ENCODE data around the gene UBAC2. TPM values are rescaled to one million over a fixed set of nuclear protein-coding genes. Genes with fewer than 3 reads are reported as not detected.

Gene UBAC2
- total RNA-seq, 4 donors from 2014 or later, result 43.5 to 59.6 (median 52.0) TPM

DNA sequence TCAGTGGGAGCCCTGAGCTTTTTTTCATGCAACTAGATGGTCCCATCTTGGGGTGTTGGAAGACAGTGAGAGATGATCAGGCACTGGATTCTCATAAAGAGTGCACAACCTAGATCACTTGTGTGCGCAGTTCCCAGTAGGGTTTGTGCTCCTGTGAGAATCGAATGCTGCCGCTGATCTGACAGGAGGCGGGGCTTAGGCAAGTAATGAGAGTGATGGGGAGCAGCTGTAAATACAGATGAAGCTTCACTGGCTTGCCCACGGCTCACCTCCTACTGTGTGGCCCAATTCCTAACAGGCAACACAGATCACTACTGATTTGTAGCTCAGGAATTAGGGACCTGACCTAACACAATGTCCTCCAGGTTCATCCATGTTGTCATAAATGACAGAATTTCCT is 43.6 kb upstream of the UBAC2 start:
- DNase-seq (ENCODE audit: low spot score in 2 of 2), result no peak
- no peaks in the 10 kb centered on the region for H3K36me3 ChIP-seq
- H3K27ac ChIP-seq, result no peak overlapping the region
- 77 to 78% methylated on average over 5 of the region's 5 CpGs for WGBS, 2 donors
- TF ChIP-seq, protein P1, sequence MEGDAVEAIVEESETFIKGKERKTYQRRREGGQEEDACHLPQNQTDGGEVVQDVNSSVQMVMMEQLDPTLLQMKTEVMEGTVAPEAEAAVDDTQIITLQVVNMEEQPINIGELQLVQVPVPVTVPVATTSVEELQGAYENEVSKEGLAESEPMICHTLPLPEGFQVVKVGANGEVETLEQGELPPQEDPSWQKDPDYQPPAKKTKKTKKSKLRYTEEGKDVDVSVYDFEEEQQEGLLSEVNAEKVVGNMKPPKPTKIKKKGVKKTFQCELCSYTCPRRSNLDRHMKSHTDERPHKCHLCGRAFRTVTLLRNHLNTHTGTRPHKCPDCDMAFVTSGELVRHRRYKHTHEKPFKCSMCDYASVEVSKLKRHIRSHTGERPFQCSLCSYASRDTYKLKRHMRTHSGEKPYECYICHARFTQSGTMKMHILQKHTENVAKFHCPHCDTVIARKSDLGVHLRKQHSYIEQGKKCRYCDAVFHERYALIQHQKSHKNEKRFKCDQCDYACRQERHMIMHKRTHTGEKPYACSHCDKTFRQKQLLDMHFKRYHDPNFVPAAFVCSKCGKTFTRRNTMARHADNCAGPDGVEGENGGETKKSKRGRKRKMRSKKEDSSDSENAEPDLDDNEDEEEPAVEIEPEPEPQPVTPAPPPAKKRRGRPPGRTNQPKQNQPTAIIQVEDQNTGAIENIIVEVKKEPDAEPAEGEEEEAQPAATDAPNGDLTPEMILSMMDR (IDR thresholded peaks at IDR 0.05), result no peak
- no peak for TF ChIP-seq POLR2A (IDR thresholded peaks at IDR 0.05)
- no peak for TF ChIP-seq EP300 (IDR thresholded peaks at IDR 0.05)
- H3K9me3 ChIP-seq, result no peaks in the 10 kb centered on the region
- H3K4me3 ChIP-seq, result no peak overlapping the region
- no peaks in the 10 kb centered on the region for H3K4me1 ChIP-seq
- H3K27me3 ChIP-seq, result peaks cover 0 to 3% of the 10 kb centered on the region in 2 donors

DNA sequence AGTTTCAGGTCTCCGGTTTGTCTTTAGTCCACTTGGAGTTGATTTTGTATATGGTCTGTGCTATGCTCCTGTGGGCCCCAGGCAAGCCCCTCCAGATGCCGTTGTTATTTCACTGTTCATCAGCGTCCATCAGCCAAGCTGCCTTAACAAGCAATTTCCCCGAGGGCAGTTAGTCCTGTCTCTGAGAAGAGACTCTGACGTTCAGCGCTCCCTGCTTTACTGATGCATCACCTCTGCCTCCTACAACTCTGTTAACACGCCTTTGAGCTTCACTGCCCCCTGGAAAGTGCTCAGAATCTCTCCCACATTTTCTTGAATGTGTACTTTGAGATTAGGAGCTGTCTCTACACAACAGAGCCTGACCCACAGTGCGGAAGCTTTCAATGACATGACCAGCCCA is 41.8 kb upstream of the UBAC2 start:
- TF ChIP-seq POLR2A (IDR thresholded peaks at IDR 0.05) (no peak), EP300 (IDR thresholded peaks at IDR 0.05) (no peak)
- TF ChIP-seq, protein P1 (IDR thresholded peaks at IDR 0.05), result no peak
- Histone ChIP-seq H3K27me3 (peaks cover 0 to 3% of the 10 kb centered on the region in 2 donors), H3K4me3 (no peak overlapping the region), H3K4me1 (no peaks in the 10 kb centered on the region), H3K27ac (no peak overlapping the region), H3K9me3 (no peaks in the 10 kb centered on the region), H3K36me3 (no peaks in the 10 kb centered on the region)
- no peak for DNase-seq (ENCODE audit: low spot score in 2 of 2)
- WGBS, 2 donors, result 51 to 56% methylated on average over 8 of the region's 8 CpGs

DNA sequence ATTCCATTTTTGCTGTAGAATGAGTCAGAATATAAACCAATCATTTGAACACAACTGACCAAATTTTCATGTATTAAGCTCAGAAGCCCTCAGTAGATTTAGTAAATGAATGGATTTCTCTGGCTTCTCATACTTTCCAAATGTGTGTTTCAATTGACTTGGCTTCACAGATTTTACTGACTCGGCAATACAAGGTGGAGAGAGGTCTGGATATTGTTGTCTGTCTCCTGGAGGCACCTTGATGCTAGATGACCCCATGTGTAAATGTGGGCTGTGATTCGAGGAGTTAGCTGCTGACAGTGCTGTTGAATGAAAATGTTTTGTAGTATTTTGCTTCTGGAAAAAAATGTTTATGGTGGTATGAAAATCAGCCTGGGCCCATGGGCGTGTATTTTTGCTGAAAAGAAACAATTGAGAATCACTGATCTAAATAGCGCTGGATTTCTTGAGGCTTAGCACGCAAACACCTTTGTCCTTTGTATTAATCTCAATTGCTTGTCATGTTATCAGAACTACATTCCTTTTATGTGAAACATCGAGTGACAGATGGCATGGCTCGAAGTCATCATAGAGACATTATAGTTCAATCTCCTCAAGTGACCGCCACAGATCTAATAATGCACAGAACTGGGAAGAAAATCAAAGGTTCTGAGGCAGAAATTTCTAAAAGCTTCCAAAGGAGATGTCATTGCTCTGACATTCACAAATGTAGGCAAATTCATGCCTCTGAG is 41.2 kb upstream of the UBAC2 start:
- H3K4me1 ChIP-seq, result no peaks in the 10 kb centered on the region
- TF ChIP-seq, protein P1 (IDR thresholded peaks at IDR 0.05), result no peak
- TF ChIP-seq POLR2A (IDR thresholded peaks at IDR 0.05) (no peak), EP300 (IDR thresholded peaks at IDR 0.05) (no peak)
- WGBS, 2 donors, result 69 to 70% methylated on average over 8 of the region's 8 CpGs
- H3K36me3 ChIP-seq, result no peaks in the 10 kb centered on the region
- H3K9me3 ChIP-seq, result no peaks in the 10 kb centered on the region
- no peak overlapping the region for H3K4me3 ChIP-seq
- no peak for DNase-seq (ENCODE audit: low spot score in 2 of 2)
- H3K27ac ChIP-seq, result no peak overlapping the region
- H3K27me3 ChIP-seq, result peaks cover 0 to 3% of the 10 kb centered on the region in 2 donors

DNA sequence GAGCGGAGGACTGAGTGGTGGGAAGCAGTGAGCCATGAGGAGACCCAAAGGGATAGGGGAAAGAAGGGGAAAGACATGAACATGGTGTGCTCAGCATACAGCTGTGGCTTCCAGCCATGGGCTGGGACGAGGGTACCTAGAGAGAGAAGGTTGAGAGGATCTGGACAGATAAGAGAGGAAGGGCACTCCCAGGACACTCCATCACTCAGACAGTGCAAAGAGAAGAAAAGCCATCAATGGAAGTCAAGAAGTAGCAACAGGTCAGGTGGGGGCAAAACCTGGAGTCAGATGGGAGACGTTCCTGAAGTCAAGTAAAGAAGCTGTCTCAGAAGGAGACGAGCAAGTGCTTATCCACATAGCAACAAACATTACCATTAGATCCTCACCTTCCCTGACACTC is 40.2 kb upstream of the UBAC2 start:
- Histone ChIP-seq H3K27me3 (peaks cover 0 to 3% of the 10 kb centered on the region in 2 donors), H3K9me3 (no peaks in the 10 kb centered on the region), H3K4me1 (no peaks in the 10 kb centered on the region), H3K4me3 (no peak overlapping the region), H3K36me3 (no peaks in the 10 kb centered on the region), H3K27ac (no peak overlapping the region)
- DNase-seq (ENCODE audit: low spot score in 2 of 2), result no peak
- TF ChIP-seq, protein P1 (IDR thresholded peaks at IDR 0.05), result no peak
- TF ChIP-seq POLR2A (IDR thresholded peaks at IDR 0.05), result no peak
- no peak for TF ChIP-seq EP300 (IDR thresholded peaks at IDR 0.05)
- WGBS, 2 donors, result 86 to 87% methylated on average over 4 of the region's 4 CpGs

DNA sequence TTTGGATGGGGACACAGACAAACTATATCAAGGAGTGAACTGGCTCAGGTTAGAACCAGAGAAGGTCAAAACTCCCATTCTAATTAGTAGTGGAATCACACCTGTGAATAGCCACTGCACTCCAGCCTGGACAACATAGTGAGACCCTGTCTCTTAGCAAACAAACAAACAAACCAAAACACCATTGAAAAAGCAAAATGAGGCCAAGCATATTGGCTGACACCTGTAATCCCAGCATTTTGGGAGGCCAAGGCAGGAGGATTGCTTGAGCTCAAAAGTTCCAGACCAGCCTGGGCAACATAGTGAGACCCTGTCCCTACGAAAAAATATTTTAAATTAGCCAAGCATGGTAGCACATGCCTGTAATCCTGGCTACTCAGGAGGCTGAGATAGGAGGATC is 39.1 kb upstream of the UBAC2 start:
- Histone ChIP-seq H3K27me3 (peaks cover 0 to 3% of the 10 kb centered on the region in 2 donors), H3K9me3 (no peaks in the 10 kb centered on the region), H3K4me3 (no peak overlapping the region), H3K36me3 (no peaks in the 10 kb centered on the region), H3K27ac (no peak overlapping the region), H3K4me1 (no peaks in the 10 kb centered on the region)
- 95 to 100% methylated on average over 1 of the region's 1 CpG for WGBS, 2 donors
- no peak for TF ChIP-seq POLR2A (IDR thresholded peaks at IDR 0.05)
- TF ChIP-seq EP300 (IDR thresholded peaks at IDR 0.05), result no peak
- TF ChIP-seq, protein P1 (IDR thresholded peaks at IDR 0.05), result no peak
- DNase-seq (ENCODE audit: low spot score in 2 of 2), result no peak

All from tibial nerve (tissue), 4 donors.